GM12878 (cell line): ENCODE data around the gene KNSTRN. TPM values are rescaled to one million over a fixed set of nuclear protein-coding genes. Genes with fewer than 3 reads are reported as not detected.

Source experiments
- ATAC-seq: fragments of 200-7000 bp; cut with Tn5 transposase; 3 replicates; pipeline ENCODE4 v1.9.1; 2020; ENCODE audit warnings: mild to moderate bottlenecking, moderate library complexity
- BruUV-seq: library from RNA; stranded (reverse); fragments of 400-500 nt; replicated peaks from 2 replicates; lab custom pipeline; 2021; lab: Mats Ljungman, UMichigan
- CTCF ChIA-PET: fragments of 300-600 bp; sonication (Branson Sonifier 250); formaldehyde crosslinking; extraction: SDS; loops from one replicate; lab custom pipeline; 2021; ENCODE audit warnings: inconsistent platforms; lab: Yijun Ruan, JAX
- POLR2A ChIA-PET: fragments of 350-600 bp; formaldehyde crosslinking; extraction: SDS; loops from one replicate; lab custom pipeline; 2021; ENCODE audit warnings: inconsistent platforms; lab: Charles Lee
- RAD21 ChIA-PET: fragments of 300-600 bp; sonication (Branson Sonifier 250); formaldehyde crosslinking; loops from one replicate; lab custom pipeline; 2023; ENCODE audit warnings: antibody characterized with exemption; ENCODE audit not compliant: unreplicated experiment; lab: Charles Lee
- SMC1A ChIA-PET: fragments of 300-600 bp; sonication (Branson Sonifier 250); formaldehyde crosslinking; loops from one replicate; lab custom pipeline; 2023; ENCODE audit not compliant: unreplicated experiment, uncharacterized antibody; lab: Charles Lee
- DNase-seq: peaks from one replicate; pipeline ENCODE4 v3.0.0-alpha.2; 2011; ENCODE audit warnings: low read depth, low spot score
- FAIRE-seq: peaks from 3 replicates; lab custom pipeline; 2011; peaks lifted over from hg19 to GRCh38; lab: Jason Lieb, UNC
- H2AFZ ChIP-seq: 2 replicates; pipeline ENCODE4 v1.6.0; 2011; ENCODE audit warnings: low read depth, low read length, control low read depth; ENCODE audit not compliant: control insufficient read depth
- H3K27ac ChIP-seq: 2 replicates; pipeline ENCODE4 v1.5.1; 2011; ENCODE audit warnings: control low read depth; ENCODE audit not compliant: control insufficient read depth, insufficient read depth
- H3K27me3 ChIP-seq, 2 experiments: replicated peaks in 1 of 2; 2 replicates each; pipeline versions ENCODE4 v1.6.0 to v1.6.1; 2011; ENCODE audit warnings: low read length in 1 of 2; ENCODE audit not compliant: control insufficient read depth in 2 of 2, insufficient read depth in 2 of 2
- H3K36me3 ChIP-seq, 2 experiments: 2 replicates each; pipeline ENCODE4 v1.5.1; 2011; ENCODE audit warnings: low read length in 1 of 2; ENCODE audit not compliant: control insufficient read depth in 2 of 2, insufficient read depth in 2 of 2
- H3K4me1 ChIP-seq: 2 replicates; pipeline ENCODE4 v1.6.1; 2011; ENCODE audit warnings: mild to moderate bottlenecking, low read length, moderate library complexity, mixed read lengths; ENCODE audit not compliant: control insufficient read depth, insufficient read depth
- H3K4me2 ChIP-seq: 2 replicates; pipeline ENCODE4 v1.6.0; 2011; ENCODE audit warnings: control low read depth; ENCODE audit not compliant: control insufficient read depth, insufficient read depth
- H3K4me3 ChIP-seq: fragments of 200-600 bp; sonication (generic); 2 replicates; pipeline ENCODE4 v1.5.1; 2016
- H3K79me2 ChIP-seq: 2 replicates; pipeline ENCODE4 v1.6.0; 2011; ENCODE audit warnings: low read length; ENCODE audit not compliant: control insufficient read depth, insufficient read depth
- H3K9ac ChIP-seq: 2 replicates; pipeline ENCODE4 v1.8.0; 2011; ENCODE audit warnings: low read length, control low read depth, mixed read lengths; ENCODE audit not compliant: control insufficient read depth, insufficient read depth
- H3K9me3 ChIP-seq: replicated peaks from 3 replicates; pipeline ENCODE4 v1.5.1; 2011; ENCODE audit warnings: mild to moderate bottlenecking, low read length; ENCODE audit not compliant: control insufficient read depth, insufficient read depth
- H4K20me1 ChIP-seq: 2 replicates; pipeline ENCODE4 v1.6.0; 2011; ENCODE audit not compliant: control insufficient read depth, insufficient read depth
- CBFB ChIP-seq: IDR thresholded peaks from 2 replicates; pipeline ENCODE4 v1.6.1; 2016; ENCODE audit warnings: antibody characterized with exemption, low read depth
- CUX1 ChIP-seq: IDR thresholded peaks from 2 replicates; pipeline ENCODE4 v1.6.1; 2012; ENCODE audit warnings: improper control_type of control experiment, low read depth, low read length; ENCODE audit not compliant: insufficient replicate concordance
- E4F1 ChIP-seq: fragments of 450-650 bp; IDR thresholded peaks from 2 replicates; pipeline ENCODE4 v1.6.1; 2018; ENCODE audit warnings: borderline replicate concordance, mild to moderate bottlenecking; ENCODE audit not compliant: partially characterized antibody
- IKZF1 ChIP-seq: fragments of 450-650 bp; conservative IDR thresholded peaks from 2 replicates; pipeline ENCODE4 v1.6.1; 2017; ENCODE audit warnings: antibody characterized with exemption, mild to moderate bottlenecking
- MYB ChIP-seq: fragments of 150-350 bp; IDR thresholded peaks from 2 replicates; pipeline ENCODE4 v1.6.1; 2014; ENCODE audit warnings: mild to moderate bottlenecking, low read depth, low read length, borderline replicate concordance
- NFIC ChIP-seq: IDR thresholded peaks from 2 replicates; pipeline ENCODE4 v1.6.1; 2012; ENCODE audit warnings: low read depth, mild to moderate bottlenecking, inconsistent platforms, low read length, moderate library complexity
- NR2C2 ChIP-seq: IDR thresholded peaks from 2 replicates; pipeline ENCODE4 v1.6.1; 2011; ENCODE audit warnings: borderline replicate concordance, low read depth; ENCODE audit not compliant: control insufficient read depth, insufficient read length
- NR2F1 ChIP-seq: fragments of 450-650 bp; conservative IDR thresholded peaks from 2 replicates; pipeline ENCODE4 v1.6.1; 2017; ENCODE audit warnings: mild to moderate bottlenecking
- SIN3A ChIP-seq: IDR thresholded peaks from 2 replicates; pipeline ENCODE4 v1.6.1; 2012; ENCODE audit warnings: low read depth, low read length, improper control_type of control experiment
- SMARCA5 ChIP-seq: fragments of 450-650 bp; IDR thresholded peaks from 2 replicates; pipeline ENCODE4 v1.6.1; 2017; ENCODE audit warnings: mild to moderate bottlenecking
- SPI1 ChIP-seq: IDR thresholded peaks from 2 replicates; pipeline ENCODE4 v1.6.1; 2011; ENCODE audit warnings: low read depth, mild to moderate bottlenecking, low read length, moderate library complexity, borderline replicate concordance; ENCODE audit not compliant: insufficient read depth
- ZNF384 ChIP-seq: IDR thresholded peaks from 2 replicates; pipeline ENCODE4 v1.6.1; 2012; ENCODE audit warnings: low read depth, mild to moderate bottlenecking, low read length, improper control_type of control experiment, borderline replicate concordance
- WGBS: methylation state at CpG from one replicate; pipeline ENCODE4 v1.1.6; 2016; ENCODE audit warnings: low lambda C conversion rate; ENCODE audit not compliant: insufficient replicate concordance, insufficient coverage; ENCODE audit errors: missing lambda C conversion rate; 5-methylcytosine and 5-hydroxymethylcytosine counted together
- in situ Hi-C: fragments of 300-500 bp; cut with MboI; formaldehyde crosslinking; loops from 9 replicates; pipeline ENCODE4 v1.14.3; 2018; ENCODE audit warnings: mixed read lengths
- intact Hi-C: fragments of 100-400 bp; cut with micrococcal nuclease; formaldehyde crosslinking; loops from one replicate; pipeline ENCODE4 v1.14.2; 2022; ENCODE audit not compliant: unreplicated experiment
- polyA plus RNA-seq, 11 experiments: library from polyadenylated mRNA; depleted of rRNA in 4 of 11; unstranded in 6 of 11; stranded (reverse) in 5 of 11; fragments of >200 nt; fragmentation: Nextera tagmentation in 4 of 11; fragmentation: Illumina TruSeq in 1 of 11; extraction: Ambion mirVana in 4 of 11; extraction: Trizol in 1 of 11; gene quantifications; 1 replicate in 1 of 11; 2 replicates in 10 of 11; pipeline versions ENCODE4 v1.2.1 to v1.2.3, GENCODE V29; 2011 to 2016; ENCODE audit warnings: inconsistent platforms in 2 of 11, missing spikeins in 2 of 11, low read depth in 1 of 11
- total RNA-seq, 4 experiments: library from RNA; depleted of rRNA in 3 of 4; stranded (reverse); fragments of >200 nt in 3 of 4; fragmentation: Illumina TruSeq in 1 of 4; extraction: Trizol in 1 of 4; gene quantifications; 2 replicates each; pipeline versions ENCODE4 v1.2.1 to v1.2.3, GENCODE V29; 2013 to 2021
- TF ChIP-seq, protein P1 (sequence below): fragments of 450-650 bp; IDR thresholded peaks from 2 replicates; pipeline ENCODE4 v1.6.1; 2014; ENCODE audit warnings: mild to moderate bottlenecking
- TF ChIP-seq, protein P2 (sequence below): IDR thresholded peaks from 2 replicates; pipeline ENCODE4 v1.6.1; 2011; ENCODE audit warnings: low read depth, low read length, improper control_type of control experiment, borderline replicate concordance

KNSTRN gene
- total and polyA plus RNA-seq, 10 of the 15 experiments (the other 5 are each of a cell fraction or from before 2014, with no cell fraction given) = 30.3 to 72.1 (median 47.1) TPM

DNA sequence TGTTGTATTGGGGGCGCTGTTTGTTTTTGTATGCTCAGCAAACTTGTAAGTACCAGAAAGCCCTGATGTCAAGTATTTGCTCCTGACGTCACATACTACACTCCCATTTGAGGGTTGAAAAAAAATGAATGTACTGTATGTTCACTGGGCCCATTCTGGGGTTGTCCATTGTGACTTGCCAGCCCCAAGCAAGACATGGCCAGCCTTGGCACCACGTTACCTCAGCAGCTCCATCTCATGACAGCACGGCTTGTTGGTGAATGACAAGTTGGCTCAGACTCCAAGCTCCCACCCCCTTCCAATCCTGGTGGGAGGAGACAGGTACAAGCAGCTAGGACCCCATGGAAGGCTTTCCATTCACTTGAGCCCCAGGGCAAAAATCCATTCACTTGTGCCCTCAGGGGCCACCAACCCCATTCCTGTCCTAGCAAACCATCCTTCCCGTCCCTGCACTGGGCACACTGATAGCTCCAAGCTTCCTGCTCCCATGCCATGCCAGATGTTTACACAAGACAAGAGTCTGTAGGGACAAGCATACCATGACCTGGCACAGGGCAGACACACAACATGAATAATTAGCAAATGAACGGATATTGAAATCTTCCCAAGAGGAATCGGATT lies 30.1 kb upstream of the KNSTRN start:
- Histone ChIP-seq H3K27me3 (peaks cover 0 to 2% of the 10 kb centered on the region in 2 experiments; a peak in 1 of 4 replicates), H3K4me2 (no peak overlapping the region), H3K4me3 (no peak overlapping the region), H4K20me1 (no peaks in the 10 kb centered on the region), H3K27ac (no peak overlapping the region), H3K9ac (no peak overlapping the region), H3K79me2 (no peaks in the 10 kb centered on the region), H3K4me1 (no peaks in the 10 kb centered on the region), H3K9me3 (no peaks in the 10 kb centered on the region), H2AFZ (no peak overlapping the region), H3K36me3 (no peaks in the 10 kb centered on the region)
- ChIA-PET SMC1A (no interaction called here), POLR2A (no interaction called here), CTCF (interaction anchor here (1.8 kb wide), 1 partner anchor 10 kb away, joined by 6 read pairs; no protein-coding TSS in a partner anchor), RAD21 (no interaction called here)
- no peak for ATAC-seq
- BruUV-seq = no TSS peak
- FAIRE-seq = no peak
- in situ Hi-C loops = no loop called here
- no peak for DNase-seq
- intact Hi-C loops = no loop called here
- WGBS = 32% methylated on average over 7 of the region's 7 CpGs
- no peak for TF ChIP-seq CBFB
- TF ChIP-seq, protein P1, sequence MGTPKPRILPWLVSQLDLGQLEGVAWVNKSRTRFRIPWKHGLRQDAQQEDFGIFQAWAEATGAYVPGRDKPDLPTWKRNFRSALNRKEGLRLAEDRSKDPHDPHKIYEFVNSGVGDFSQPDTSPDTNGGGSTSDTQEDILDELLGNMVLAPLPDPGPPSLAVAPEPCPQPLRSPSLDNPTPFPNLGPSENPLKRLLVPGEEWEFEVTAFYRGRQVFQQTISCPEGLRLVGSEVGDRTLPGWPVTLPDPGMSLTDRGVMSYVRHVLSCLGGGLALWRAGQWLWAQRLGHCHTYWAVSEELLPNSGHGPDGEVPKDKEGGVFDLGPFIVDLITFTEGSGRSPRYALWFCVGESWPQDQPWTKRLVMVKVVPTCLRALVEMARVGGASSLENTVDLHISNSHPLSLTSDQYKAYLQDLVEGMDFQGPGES = no peak
- TF ChIP-seq SIN3A = no peak
- no peak for TF ChIP-seq SMARCA5
- no peak for TF ChIP-seq CUX1
- no peak for TF ChIP-seq NR2C2
- TF ChIP-seq SPI1 = no peak
- no peak for TF ChIP-seq NFIC
- TF ChIP-seq MYB = no peak
- no peak for TF ChIP-seq ZNF384
- TF ChIP-seq NR2F1 = no peak
- TF ChIP-seq, protein P2, sequence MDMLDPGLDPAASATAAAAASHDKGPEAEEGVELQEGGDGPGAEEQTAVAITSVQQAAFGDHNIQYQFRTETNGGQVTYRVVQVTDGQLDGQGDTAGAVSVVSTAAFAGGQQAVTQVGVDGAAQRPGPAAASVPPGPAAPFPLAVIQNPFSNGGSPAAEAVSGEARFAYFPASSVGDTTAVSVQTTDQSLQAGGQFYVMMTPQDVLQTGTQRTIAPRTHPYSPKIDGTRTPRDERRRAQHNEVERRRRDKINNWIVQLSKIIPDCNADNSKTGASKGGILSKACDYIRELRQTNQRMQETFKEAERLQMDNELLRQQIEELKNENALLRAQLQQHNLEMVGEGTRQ = no peak
- no peak for TF ChIP-seq IKZF1
- TF ChIP-seq E4F1 = no peak
